Measurements from ENCODE around the gene INSIG1. TPM values are rescaled to one million over a fixed set of nuclear protein-coding genes. Genes with fewer than 3 reads are reported as not detected.

The INSIG1 gene
- total and polyA plus RNA-seq, 2 experiments from 2014 or later: 70.3 to 131 TPM

DNA sequence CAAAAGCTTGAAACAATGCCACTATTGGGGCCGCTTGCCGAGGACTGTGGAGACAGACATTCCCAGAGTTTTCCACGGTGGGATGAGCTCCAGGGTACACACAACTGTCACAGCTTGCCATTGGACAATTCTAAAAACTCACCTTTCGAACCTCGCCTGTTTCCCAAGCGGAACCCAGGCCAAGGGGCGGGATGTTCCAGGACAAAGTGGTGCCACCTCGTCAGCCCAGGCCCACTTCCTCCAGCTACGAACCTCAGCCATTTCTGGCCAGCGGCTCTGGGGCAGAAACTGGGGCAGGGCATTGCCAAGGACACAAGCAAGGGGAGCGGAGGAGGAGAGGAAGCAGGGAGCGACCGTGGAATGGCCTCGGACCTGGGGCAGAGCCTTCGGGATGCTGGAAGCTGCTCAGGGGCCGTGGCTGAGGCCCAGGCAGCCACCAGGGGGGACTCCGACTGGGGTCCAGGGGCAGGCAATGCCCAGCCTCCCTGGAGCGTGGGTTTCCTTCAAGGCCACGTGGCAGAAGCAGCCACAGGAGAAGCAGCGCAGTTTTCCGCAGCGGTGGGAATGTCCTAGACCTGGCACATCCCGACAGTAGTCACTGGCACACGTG is 44.7 kb upstream of the INSIG1 start:
- Histone ChIP-seq H3K27ac (ENCODE audit: low read depth) (no peak overlapping the region), H3K36me3 (ENCODE audit: insufficient read depth) (no peaks in the 10 kb centered on the region), H3F3A (replicated peaks; ENCODE audit: low read depth) (no peaks in the 10 kb centered on the region), H3K4me2 (no peak overlapping the region), H3K4me3 (no peak overlapping the region), H3K4me1 (ENCODE audit: insufficient read depth) (no peaks in the 10 kb centered on the region), H3K27me3 (ENCODE audit: insufficient read depth) (no peaks in the 10 kb centered on the region), H3K9me2 (ENCODE audit: insufficient read depth) (no peaks in the 10 kb centered on the region), H3K79me2 (replicated peaks; ENCODE audit: insufficient read depth) (no peaks in the 10 kb centered on the region), H2AFZ (no peak overlapping the region), H4K20me1 (replicated peaks; ENCODE audit: insufficient read depth) (no peaks in the 10 kb centered on the region)
- H3K36me3 Mint-ChIP-seq (ENCODE audit: low read depth): no peaks in the 10 kb centered on the region
- H3K4me1 Mint-ChIP-seq: no peaks in the 10 kb centered on the region
- no peak overlapping the region for H3K4me3 Mint-ChIP-seq
- no peak overlapping the region for H3K27ac Mint-ChIP-seq
- TF ChIP-seq, protein P1, sequence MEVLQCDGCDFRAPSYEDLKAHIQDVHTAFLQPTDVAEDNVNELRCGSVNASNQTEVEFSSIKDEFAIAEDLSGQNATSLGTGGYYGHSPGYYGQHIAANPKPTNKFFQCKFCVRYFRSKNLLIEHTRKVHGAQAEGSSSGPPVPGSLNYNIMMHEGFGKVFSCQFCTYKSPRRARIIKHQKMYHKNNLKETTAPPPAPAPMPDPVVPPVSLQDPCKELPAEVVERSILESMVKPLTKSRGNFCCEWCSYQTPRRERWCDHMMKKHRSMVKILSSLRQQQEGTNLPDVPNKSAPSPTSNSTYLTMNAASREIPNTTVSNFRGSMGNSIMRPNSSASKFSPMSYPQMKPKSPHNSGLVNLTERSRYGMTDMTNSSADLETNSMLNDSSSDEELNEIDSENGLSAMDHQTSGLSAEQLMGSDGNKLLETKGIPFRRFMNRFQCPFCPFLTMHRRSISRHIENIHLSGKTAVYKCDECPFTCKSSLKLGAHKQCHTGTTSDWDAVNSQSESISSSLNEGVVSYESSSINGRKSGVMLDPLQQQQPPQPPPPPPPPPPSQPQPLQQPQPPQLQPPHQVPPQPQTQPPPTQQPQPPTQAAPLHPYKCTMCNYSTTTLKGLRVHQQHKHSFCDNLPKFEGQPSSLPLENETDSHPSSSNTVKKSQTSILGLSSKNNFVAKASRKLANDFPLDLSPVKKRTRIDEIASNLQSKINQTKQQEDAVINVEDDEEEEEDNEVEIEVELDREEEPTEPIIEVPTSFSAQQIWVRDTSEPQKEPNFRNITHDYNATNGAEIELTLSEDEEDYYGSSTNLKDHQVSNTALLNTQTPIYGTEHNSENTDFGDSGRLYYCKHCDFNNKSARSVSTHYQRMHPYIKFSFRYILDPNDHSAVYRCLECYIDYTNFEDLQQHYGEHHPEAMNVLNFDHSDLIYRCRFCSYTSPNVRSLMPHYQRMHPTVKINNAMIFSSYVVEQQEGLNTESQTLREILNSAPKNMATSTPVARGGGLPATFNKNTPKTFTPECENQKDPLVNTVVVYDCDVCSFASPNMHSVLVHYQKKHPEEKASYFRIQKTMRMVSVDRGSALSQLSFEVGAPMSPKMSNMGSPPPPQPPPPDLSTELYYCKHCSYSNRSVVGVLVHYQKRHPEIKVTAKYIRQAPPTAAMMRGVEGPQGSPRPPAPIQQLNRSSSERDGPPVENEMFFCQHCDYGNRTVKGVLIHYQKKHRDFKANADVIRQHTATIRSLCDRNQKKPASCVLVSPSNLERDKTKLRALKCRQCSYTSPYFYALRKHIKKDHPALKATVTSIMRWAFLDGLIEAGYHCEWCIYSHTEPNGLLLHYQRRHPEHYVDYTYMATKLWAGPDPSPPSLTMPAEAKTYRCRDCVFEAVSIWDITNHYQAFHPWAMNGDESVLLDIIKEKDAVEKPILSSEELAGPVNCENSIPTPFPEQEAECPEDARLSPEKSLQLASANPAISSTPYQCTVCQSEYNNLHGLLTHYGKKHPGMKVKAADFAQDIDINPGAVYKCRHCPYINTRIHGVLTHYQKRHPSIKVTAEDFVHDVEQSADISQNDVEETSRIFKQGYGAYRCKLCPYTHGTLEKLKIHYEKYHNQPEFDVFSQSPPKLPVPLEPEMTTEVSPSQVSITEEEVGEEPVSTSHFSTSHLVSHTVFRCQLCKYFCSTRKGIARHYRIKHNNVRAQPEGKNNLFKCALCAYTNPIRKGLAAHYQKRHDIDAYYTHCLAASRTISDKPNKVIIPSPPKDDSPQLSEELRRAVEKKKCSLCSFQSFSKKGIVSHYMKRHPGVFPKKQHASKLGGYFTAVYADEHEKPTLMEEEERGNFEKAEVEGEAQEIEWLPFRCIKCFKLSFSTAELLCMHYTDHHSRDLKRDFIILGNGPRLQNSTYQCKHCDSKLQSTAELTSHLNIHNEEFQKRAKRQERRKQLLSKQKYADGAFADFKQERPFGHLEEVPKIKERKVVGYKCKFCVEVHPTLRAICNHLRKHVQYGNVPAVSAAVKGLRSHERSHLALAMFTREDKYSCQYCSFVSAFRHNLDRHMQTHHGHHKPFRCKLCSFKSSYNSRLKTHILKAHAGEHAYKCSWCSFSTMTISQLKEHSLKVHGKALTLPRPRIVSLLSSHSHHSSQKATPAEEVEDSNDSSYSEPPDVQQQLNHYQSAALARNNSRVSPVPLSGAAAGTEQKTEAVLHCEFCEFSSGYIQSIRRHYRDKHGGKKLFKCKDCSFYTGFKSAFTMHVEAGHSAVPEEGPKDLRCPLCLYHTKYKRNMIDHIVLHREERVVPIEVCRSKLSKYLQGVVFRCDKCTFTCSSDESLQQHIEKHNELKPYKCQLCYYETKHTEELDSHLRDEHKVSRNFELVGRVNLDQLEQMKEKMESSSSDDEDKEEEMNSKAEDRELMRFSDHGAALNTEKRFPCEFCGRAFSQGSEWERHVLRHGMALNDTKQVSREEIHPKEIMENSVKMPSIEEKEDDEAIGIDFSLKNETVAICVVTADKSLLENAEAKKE (CRISPR knock-in tag; IDR thresholded peaks at IDR 0.05): no peak
- TF ChIP-seq STAT1 (IDR thresholded peaks at IDR 0.05; ENCODE audit: unreplicated experiment) (no peak), EZH2 (IDR thresholded peaks at IDR 0.05; ENCODE audit: low read depth, unreplicated experiment) (no peak), EZH2phosphoT487 (IDR thresholded peaks at IDR 0.05; ENCODE audit: unreplicated experiment) (no peak), CREB1 (CRISPR knock-in tag; IDR thresholded peaks at IDR 0.05; ENCODE audit: low read depth) (no peak), ZNF114 (CRISPR knock-in tag; IDR thresholded peaks at IDR 0.05) (no peak), POLR2AphosphoS5 (IDR thresholded peaks at IDR 0.05; ENCODE audit: low read depth) (no peak), NANOG (IDR thresholded peaks at IDR 0.05; ENCODE audit: borderline replicate concordance) (no peak), JUNB (IDR thresholded peaks at IDR 0.05; ENCODE audit: unreplicated experiment) (no peak), ZNF331 (CRISPR knock-in tag; IDR thresholded peaks at IDR 0.05; ENCODE audit: low read depth) (no peak)
- TF ChIP-seq, protein P2, sequence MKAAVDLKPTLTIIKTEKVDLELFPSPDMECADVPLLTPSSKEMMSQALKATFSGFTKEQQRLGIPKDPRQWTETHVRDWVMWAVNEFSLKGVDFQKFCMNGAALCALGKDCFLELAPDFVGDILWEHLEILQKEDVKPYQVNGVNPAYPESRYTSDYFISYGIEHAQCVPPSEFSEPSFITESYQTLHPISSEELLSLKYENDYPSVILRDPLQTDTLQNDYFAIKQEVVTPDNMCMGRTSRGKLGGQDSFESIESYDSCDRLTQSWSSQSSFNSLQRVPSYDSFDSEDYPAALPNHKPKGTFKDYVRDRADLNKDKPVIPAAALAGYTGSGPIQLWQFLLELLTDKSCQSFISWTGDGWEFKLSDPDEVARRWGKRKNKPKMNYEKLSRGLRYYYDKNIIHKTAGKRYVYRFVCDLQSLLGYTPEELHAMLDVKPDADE (IDR thresholded peaks at IDR 0.05): no peak
- TF ChIP-seq, protein P3, sequence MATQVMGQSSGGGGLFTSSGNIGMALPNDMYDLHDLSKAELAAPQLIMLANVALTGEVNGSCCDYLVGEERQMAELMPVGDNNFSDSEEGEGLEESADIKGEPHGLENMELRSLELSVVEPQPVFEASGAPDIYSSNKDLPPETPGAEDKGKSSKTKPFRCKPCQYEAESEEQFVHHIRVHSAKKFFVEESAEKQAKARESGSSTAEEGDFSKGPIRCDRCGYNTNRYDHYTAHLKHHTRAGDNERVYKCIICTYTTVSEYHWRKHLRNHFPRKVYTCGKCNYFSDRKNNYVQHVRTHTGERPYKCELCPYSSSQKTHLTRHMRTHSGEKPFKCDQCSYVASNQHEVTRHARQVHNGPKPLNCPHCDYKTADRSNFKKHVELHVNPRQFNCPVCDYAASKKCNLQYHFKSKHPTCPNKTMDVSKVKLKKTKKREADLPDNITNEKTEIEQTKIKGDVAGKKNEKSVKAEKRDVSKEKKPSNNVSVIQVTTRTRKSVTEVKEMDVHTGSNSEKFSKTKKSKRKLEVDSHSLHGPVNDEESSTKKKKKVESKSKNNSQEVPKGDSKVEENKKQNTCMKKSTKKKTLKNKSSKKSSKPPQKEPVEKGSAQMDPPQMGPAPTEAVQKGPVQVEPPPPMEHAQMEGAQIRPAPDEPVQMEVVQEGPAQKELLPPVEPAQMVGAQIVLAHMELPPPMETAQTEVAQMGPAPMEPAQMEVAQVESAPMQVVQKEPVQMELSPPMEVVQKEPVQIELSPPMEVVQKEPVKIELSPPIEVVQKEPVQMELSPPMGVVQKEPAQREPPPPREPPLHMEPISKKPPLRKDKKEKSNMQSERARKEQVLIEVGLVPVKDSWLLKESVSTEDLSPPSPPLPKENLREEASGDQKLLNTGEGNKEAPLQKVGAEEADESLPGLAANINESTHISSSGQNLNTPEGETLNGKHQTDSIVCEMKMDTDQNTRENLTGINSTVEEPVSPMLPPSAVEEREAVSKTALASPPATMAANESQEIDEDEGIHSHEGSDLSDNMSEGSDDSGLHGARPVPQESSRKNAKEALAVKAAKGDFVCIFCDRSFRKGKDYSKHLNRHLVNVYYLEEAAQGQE (IDR thresholded peaks at IDR 0.05; ENCODE audit: unreplicated experiment): no peak
- TF ChIP-seq, protein P4, sequence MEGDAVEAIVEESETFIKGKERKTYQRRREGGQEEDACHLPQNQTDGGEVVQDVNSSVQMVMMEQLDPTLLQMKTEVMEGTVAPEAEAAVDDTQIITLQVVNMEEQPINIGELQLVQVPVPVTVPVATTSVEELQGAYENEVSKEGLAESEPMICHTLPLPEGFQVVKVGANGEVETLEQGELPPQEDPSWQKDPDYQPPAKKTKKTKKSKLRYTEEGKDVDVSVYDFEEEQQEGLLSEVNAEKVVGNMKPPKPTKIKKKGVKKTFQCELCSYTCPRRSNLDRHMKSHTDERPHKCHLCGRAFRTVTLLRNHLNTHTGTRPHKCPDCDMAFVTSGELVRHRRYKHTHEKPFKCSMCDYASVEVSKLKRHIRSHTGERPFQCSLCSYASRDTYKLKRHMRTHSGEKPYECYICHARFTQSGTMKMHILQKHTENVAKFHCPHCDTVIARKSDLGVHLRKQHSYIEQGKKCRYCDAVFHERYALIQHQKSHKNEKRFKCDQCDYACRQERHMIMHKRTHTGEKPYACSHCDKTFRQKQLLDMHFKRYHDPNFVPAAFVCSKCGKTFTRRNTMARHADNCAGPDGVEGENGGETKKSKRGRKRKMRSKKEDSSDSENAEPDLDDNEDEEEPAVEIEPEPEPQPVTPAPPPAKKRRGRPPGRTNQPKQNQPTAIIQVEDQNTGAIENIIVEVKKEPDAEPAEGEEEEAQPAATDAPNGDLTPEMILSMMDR (conservative IDR thresholded peaks at IDR 0.05; ENCODE audit: low read depth in 2 of 2): no peak
- no peak for DNase-seq (ENCODE audit: low spot score)
- H3K27me3 Mint-ChIP-seq (ENCODE audit: insufficient read depth, low read depth, poor library complexity): peaks cover 2% of the 10 kb centered on the region
- H3K9me3 Mint-ChIP-seq: no peaks in the 10 kb centered on the region
- ATAC-seq: no peak

Data from GM23338 (cell line).